HepG2 (cell line): ENCODE data around the gene KCNE2. TPM values are rescaled to one million over a fixed set of nuclear protein-coding genes. Genes with fewer than 3 reads are reported as not detected.

Source experiments
- BCL6 ChIP-seq: IDR thresholded peaks from 2 replicates; pipeline ENCODE4 v1.6.1; 2016; ENCODE audit warnings: missing genetic modification reagents, missing compliant biosample characterization
- FOXJ3 ChIP-seq: sonication (generic); formaldehyde crosslinking; IDR thresholded peaks from 2 replicates; pipeline ENCODE4 v1.4.0; 2020; ENCODE audit warnings: missing genetic modification reagents, mild to moderate bottlenecking, borderline replicate concordance
- FOXO1 ChIP-seq: sonication (generic); formaldehyde crosslinking; IDR thresholded peaks from 2 replicates; pipeline ENCODE4 v1.4.0; 2020; ENCODE audit warnings: missing genetic modification reagents
- HCFC1 ChIP-seq: fragments of 150-350 bp; IDR thresholded peaks from 2 replicates; pipeline ENCODE4 v1.6.1; 2014; ENCODE audit warnings: low read depth, low read length
- HOXA3 ChIP-seq: sonication (generic); formaldehyde crosslinking; IDR thresholded peaks from 2 replicates; pipeline ENCODE4 v1.5.0; 2020; ENCODE audit warnings: missing genetic modification reagents
- IRF2 ChIP-seq: IDR thresholded peaks from 2 replicates; pipeline ENCODE4 v1.6.1; 2018; ENCODE audit warnings: missing genetic modification reagents, missing compliant biosample characterization
- ISX ChIP-seq: sonication (generic); formaldehyde crosslinking; conservative IDR thresholded peaks from 2 replicates; pipeline ENCODE4 v1.5.0; 2020; ENCODE audit warnings: missing genetic modification reagents
- NFYB ChIP-seq: sonication (generic); formaldehyde crosslinking; IDR thresholded peaks from 2 replicates; pipeline ENCODE4 v1.4.0; 2020; ENCODE audit warnings: missing genetic modification reagents
- NR2F6 ChIP-seq, 2 experiments: IDR thresholded peaks; 2 replicates each; pipeline ENCODE4 v1.6.1; 2016; ENCODE audit warnings: antibody characterized with exemption in 1 of 2, mild to moderate bottlenecking in 1 of 2
- SMAD3 ChIP-seq: sonication (generic); formaldehyde crosslinking; IDR thresholded peaks from 2 replicates; pipeline ENCODE4 v1.4.0; 2020; ENCODE audit warnings: missing genetic modification reagents
- SP140L ChIP-seq: sonication (generic); formaldehyde crosslinking; IDR thresholded peaks from 2 replicates; pipeline ENCODE4 v1.4.0; 2020; ENCODE audit warnings: missing genetic modification reagents, borderline replicate concordance
- SRY ChIP-seq: sonication (generic); formaldehyde crosslinking; IDR thresholded peaks from 2 replicates; pipeline ENCODE4 v1.8.0; 2022; ENCODE audit warnings: mild to moderate bottlenecking, missing genetic modification reagents
- ZMAT3 ChIP-seq: sonication (generic); formaldehyde crosslinking; conservative IDR thresholded peaks from 2 replicates; pipeline ENCODE4 v1.7.0; 2021; ENCODE audit warnings: missing genetic modification reagents
- ZNF607 ChIP-seq: sonication (generic); formaldehyde crosslinking; IDR thresholded peaks from 2 replicates; pipeline ENCODE4 v1.5.1; 2020; ENCODE audit warnings: missing genetic modification reagents, mild to moderate bottlenecking, borderline replicate concordance
- ZNF772 ChIP-seq: sonication (generic); formaldehyde crosslinking; IDR thresholded peaks from 2 replicates; pipeline ENCODE4 v1.5.0; 2020; ENCODE audit warnings: mild to moderate bottlenecking, missing genetic modification reagents
- ZNF775 ChIP-seq: sonication (generic); formaldehyde crosslinking; IDR thresholded peaks from 2 replicates; pipeline ENCODE4 v1.4.0; 2020; ENCODE audit warnings: missing genetic modification reagents, mild to moderate bottlenecking, moderate library complexity, borderline replicate concordance
- ZSCAN20 ChIP-seq: sonication (generic); formaldehyde crosslinking; IDR thresholded peaks from 2 replicates; pipeline ENCODE4 v1.4.0; 2020; ENCODE audit warnings: missing genetic modification reagents, mild to moderate bottlenecking, borderline replicate concordance
- polyA plus RNA-seq, 8 experiments: library from polyadenylated mRNA; depleted of rRNA in 3 of 8; stranded (reverse) in 7 of 8; unstranded in 1 of 8; fragments of >200 nt; fragmentation: Illumina TruSeq in 4 of 8; extraction: Trizol in 4 of 8; gene quantifications; 2 replicates each; pipeline versions ENCODE4 v1.2.1 to v1.2.3, GENCODE V29; 2011 to 2016; ENCODE audit warnings: low read depth in 4 of 8, missing spikeins in 1 of 8, mixed read lengths in 1 of 8; ENCODE audit not compliant: insufficient read depth in 1 of 8
- total RNA-seq, 5 experiments: library from RNA; depleted of rRNA; stranded (reverse); fragments of >200 nt; fragmentation: Illumina TruSeq; extraction: Trizol; gene quantifications; 2 replicates each; pipeline ENCODE4 v1.2.3, GENCODE V29; 2016; ENCODE audit warnings: low read depth in 1 of 5
- TF ChIP-seq, protein P1 (sequence below): sonication (generic); formaldehyde crosslinking; IDR thresholded peaks from 2 replicates; pipeline ENCODE4 v1.8.0; 2022; ENCODE audit warnings: mild to moderate bottlenecking, missing genetic modification reagents, borderline replicate concordance
- TF ChIP-seq, protein P2 (sequence below): IDR thresholded peaks from 2 replicates; pipeline ENCODE4 v1.6.1; 2016; ENCODE audit warnings: mild to moderate bottlenecking, missing biosample characterization, missing genetic modification reagents
- TF ChIP-seq, protein P3 (sequence below): sonication (generic); formaldehyde crosslinking; IDR thresholded peaks from 2 replicates; pipeline ENCODE4 v1.4.0; 2020; ENCODE audit warnings: mild to moderate bottlenecking, missing genetic modification reagents
- TF ChIP-seq, protein P4 (sequence below): sonication (generic); formaldehyde crosslinking; conservative IDR thresholded peaks from 2 replicates; pipeline ENCODE4 v1.8.0; 2022; ENCODE audit warnings: mild to moderate bottlenecking, moderate library complexity, missing genetic modification reagents
- TF ChIP-seq, protein P5 (sequence below): IDR thresholded peaks from 2 replicates; pipeline ENCODE4 v1.6.1; 2016; ENCODE audit warnings: low read depth, missing genetic modification reagents, missing compliant biosample characterization

KCNE2 gene
- total and polyA plus RNA-seq, 2 of the 13 experiments (the other 11 are each of a cell fraction or from before 2014, with no cell fraction given) = not detected

DNA sequence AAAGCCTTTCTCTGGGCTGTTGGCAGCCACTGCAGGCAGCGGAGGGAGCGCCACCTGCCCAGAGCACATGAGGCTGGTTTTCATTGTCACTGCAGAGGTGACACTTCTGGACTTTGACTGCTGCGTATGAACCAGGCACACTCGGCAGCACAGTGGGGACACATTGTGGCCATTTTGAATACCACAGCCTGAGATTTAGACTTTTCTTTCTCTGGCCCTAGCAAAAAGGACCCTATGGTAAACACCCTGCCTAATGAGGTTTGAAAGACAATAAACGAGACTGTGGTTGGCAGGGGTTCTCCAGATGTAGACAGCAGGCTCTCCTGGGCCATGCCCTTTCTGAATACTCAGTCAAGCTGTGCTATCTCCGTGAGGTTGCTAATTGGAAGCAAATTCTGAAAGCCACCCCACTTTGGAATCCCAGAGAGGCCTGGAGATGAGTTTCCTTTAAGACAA, 12.0 kb upstream of the KCNE2 start (continued):
- peak; percentile 53; the same call in 1 of the 2 replicates for TF ChIP-seq FOXO1
- TF ChIP-seq ISX = no peak
- peak; percentile 75; the same call in 1 of the 2 replicates for TF ChIP-seq IRF2 (CRISPR knock-in tag)
- TF ChIP-seq, protein P1, sequence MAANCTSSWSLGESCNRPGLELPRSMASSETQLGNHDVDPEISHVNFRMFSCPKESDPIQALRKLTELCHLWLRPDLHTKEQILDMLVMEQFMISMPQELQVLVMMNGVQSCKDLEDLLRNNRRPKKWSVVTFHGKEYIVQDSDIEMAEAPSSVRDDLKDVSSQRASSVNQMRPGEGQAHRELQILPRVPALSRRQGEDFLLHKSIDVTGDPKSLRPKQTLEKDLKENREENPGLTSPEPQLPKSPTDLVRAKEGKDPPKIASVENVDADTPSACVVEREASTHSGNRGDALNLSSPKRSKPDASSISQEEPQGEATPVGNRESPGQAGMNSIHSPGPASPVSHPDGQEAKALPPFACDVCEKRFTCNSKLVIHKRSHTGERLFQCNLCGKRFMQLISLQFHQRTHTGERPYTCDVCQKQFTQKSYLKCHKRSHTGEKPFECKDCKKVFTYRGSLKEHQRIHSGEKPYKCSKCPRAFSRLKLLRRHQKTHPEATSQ (CRISPR knock-in tag) = no peak
- TF ChIP-seq, protein P2, sequence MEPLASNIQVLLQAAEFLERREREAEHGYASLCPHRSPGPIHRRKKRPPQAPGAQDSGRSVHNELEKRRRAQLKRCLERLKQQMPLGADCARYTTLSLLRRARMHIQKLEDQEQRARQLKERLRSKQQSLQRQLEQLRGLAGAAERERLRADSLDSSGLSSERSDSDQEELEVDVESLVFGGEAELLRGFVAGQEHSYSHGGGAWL = 0 out of 2 replicates have a peak, but pooled peaks have one; percentile 32
- TF ChIP-seq ZSCAN20 (CRISPR knock-in tag) = no peak
- no peak for TF ChIP-seq FOXJ3
- TF ChIP-seq, protein P3, sequence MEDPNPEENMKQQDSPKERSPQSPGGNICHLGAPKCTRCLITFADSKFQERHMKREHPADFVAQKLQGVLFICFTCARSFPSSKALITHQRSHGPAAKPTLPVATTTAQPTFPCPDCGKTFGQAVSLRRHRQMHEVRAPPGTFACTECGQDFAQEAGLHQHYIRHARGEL (CRISPR knock-in tag) = 0 out of 2 replicates have a peak, but pooled peaks have one; percentile 49
- TF ChIP-seq, protein P4, sequence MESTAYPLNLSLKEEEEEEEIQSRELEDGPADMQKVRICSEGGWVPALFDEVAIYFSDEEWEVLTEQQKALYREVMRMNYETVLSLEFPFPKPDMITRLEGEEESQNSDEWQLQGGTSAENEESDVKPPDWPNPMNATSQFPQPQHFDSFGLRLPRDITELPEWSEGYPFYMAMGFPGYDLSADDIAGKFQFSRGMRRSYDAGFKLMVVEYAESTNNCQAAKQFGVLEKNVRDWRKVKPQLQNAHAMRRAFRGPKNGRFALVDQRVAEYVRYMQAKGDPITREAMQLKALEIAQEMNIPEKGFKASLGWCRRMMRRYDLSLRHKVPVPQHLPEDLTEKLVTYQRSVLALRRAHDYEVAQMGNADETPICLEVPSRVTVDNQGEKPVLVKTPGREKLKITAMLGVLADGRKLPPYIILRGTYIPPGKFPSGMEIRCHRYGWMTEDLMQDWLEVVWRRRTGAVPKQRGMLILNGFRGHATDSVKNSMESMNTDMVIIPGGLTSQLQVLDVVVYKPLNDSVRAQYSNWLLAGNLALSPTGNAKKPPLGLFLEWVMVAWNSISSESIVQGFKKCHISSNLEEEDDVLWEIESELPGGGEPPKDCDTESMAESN (CRISPR knock-in tag) = no peak
- no peak for TF ChIP-seq NR2F6 (IDR thresholded peaks at IDR 0.05)
- TF ChIP-seq NR2F6 (CRISPR knock-in tag; IDR thresholded peaks at IDR 0.05) = peak; percentile 60
- no peak for TF ChIP-seq ZNF607 (CRISPR knock-in tag)
- no peak for TF ChIP-seq ZNF775 (CRISPR knock-in tag)
- TF ChIP-seq SMAD3 (CRISPR knock-in tag) = no peak
- TF ChIP-seq BCL6 (CRISPR knock-in tag) = no peak
- TF ChIP-seq HOXA3 (CRISPR knock-in tag) = no peak; the same call in 1 of the 2 replicates
- TF ChIP-seq SRY (CRISPR knock-in tag) = no peak
- no peak for TF ChIP-seq HCFC1
- TF ChIP-seq ZNF772 (CRISPR knock-in tag) = no peak
- no peak for TF ChIP-seq SP140L (CRISPR knock-in tag)
- no peak for TF ChIP-seq NFYB (CRISPR knock-in tag)
- TF ChIP-seq, protein P5, sequence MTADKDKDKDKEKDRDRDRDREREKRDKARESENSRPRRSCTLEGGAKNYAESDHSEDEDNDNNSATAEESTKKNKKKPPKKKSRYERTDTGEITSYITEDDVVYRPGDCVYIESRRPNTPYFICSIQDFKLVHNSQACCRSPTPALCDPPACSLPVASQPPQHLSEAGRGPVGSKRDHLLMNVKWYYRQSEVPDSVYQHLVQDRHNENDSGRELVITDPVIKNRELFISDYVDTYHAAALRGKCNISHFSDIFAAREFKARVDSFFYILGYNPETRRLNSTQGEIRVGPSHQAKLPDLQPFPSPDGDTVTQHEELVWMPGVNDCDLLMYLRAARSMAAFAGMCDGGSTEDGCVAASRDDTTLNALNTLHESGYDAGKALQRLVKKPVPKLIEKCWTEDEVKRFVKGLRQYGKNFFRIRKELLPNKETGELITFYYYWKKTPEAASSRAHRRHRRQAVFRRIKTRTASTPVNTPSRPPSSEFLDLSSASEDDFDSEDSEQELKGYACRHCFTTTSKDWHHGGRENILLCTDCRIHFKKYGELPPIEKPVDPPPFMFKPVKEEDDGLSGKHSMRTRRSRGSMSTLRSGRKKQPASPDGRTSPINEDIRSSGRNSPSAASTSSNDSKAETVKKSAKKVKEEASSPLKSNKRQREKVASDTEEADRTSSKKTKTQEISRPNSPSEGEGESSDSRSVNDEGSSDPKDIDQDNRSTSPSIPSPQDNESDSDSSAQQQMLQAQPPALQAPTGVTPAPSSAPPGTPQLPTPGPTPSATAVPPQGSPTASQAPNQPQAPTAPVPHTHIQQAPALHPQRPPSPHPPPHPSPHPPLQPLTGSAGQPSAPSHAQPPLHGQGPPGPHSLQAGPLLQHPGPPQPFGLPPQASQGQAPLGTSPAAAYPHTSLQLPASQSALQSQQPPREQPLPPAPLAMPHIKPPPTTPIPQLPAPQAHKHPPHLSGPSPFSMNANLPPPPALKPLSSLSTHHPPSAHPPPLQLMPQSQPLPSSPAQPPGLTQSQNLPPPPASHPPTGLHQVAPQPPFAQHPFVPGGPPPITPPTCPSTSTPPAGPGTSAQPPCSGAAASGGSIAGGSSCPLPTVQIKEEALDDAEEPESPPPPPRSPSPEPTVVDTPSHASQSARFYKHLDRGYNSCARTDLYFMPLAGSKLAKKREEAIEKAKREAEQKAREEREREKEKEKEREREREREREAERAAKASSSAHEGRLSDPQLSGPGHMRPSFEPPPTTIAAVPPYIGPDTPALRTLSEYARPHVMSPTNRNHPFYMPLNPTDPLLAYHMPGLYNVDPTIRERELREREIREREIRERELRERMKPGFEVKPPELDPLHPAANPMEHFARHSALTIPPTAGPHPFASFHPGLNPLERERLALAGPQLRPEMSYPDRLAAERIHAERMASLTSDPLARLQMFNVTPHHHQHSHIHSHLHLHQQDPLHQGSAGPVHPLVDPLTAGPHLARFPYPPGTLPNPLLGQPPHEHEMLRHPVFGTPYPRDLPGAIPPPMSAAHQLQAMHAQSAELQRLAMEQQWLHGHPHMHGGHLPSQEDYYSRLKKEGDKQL (CRISPR knock-in tag) = no peak
- no peak for TF ChIP-seq ZMAT3 (CRISPR knock-in tag)
